Neutrophil (primary cell): Measurements from ENCODE around the gene MAPK8IP1.

ENCODE experiments used
- H3K27ac ChIP-seq: fragments of 200-600 bp; sonication (generic); 2 replicates; pipeline ENCODE4 v1.5.1; 2016; ENCODE audit warnings: mild to moderate bottlenecking, moderate library complexity
- H3K27me3 ChIP-seq: fragments of 200-600 bp; sonication (generic); 2 replicates; pipeline ENCODE4 v1.6.0; 2016; ENCODE audit warnings: mild to moderate bottlenecking
- H3K36me3 ChIP-seq: fragments of 200-600 bp; sonication (generic); 2 replicates; pipeline ENCODE4 v1.5.1; 2017
- H3K4me1 ChIP-seq, 2 experiments: fragments of 200-600 bp in 1 of 2; sonication (generic) in 1 of 2; 1 replicate in 1 of 2; 2 replicates in 1 of 2; pipeline versions ENCODE4 v1.5.1 to v1.6.1; 2013 to 2016; ENCODE audit warnings: low read depth in 1 of 2, low read length in 1 of 2, mild to moderate bottlenecking in 1 of 2, moderate library complexity in 1 of 2; ENCODE audit not compliant: control insufficient read depth in 1 of 2, insufficient read depth in 1 of 2
- H3K4me3 ChIP-seq, 2 experiments: fragments of 200-600 bp in 1 of 2; sonication (generic) in 1 of 2; 1 replicate in 1 of 2; 2 replicates in 1 of 2; pipeline ENCODE4 v1.5.1; 2013 to 2016; ENCODE audit warnings: low read depth in 1 of 2, low read length in 1 of 2, mild to moderate bottlenecking in 1 of 2, moderate library complexity in 1 of 2
- H3K9me3 ChIP-seq: fragments of 200-600 bp; sonication (generic); 2 replicates; pipeline ENCODE4 v1.5.1; 2016
- TF ChIP-seq, protein P1 (sequence below): fragments of 200-600 bp; sonication (generic); IDR thresholded peaks from 2 replicates; pipeline ENCODE4 v1.5.1; 2016; ENCODE audit warnings: antibody characterized with exemption

MAPK8IP1 gene

DNA sequence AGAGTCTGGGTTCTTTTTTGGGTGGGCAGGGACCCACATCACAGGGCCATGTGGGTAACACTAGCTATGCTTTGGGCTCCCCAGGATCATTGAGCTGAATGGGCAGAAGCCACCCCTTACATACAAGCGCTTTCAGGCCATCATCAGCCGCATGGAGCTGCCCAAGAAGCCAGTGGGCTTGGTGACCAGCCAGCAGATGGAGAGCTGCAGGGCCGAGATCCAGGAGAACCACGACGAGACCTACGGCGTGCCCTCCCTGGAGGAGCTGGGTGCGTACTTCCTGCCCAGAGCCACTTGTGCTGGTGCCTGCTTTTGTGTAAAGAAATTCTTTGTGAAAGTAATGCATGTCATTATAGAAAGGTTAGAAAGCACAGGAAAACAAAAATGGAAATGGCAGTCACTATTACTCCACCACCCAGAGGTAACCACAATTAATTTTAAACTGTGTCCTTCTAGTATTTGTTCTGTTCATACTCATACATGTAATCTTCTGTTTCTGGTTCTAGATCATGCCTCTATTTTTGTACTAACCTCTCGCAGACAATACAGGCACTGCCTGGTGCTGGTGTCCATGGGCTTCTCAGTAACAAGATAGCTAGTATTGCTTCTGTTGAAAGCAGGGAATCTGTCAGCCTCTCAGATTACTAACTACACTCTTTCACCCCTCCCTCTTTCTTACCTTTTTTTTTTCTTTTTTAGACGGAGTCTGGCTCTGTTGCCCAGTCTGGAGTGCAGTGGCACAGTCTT is 24.5 kb upstream of the MAPK8IP1 start:
- TF ChIP-seq, protein P1, sequence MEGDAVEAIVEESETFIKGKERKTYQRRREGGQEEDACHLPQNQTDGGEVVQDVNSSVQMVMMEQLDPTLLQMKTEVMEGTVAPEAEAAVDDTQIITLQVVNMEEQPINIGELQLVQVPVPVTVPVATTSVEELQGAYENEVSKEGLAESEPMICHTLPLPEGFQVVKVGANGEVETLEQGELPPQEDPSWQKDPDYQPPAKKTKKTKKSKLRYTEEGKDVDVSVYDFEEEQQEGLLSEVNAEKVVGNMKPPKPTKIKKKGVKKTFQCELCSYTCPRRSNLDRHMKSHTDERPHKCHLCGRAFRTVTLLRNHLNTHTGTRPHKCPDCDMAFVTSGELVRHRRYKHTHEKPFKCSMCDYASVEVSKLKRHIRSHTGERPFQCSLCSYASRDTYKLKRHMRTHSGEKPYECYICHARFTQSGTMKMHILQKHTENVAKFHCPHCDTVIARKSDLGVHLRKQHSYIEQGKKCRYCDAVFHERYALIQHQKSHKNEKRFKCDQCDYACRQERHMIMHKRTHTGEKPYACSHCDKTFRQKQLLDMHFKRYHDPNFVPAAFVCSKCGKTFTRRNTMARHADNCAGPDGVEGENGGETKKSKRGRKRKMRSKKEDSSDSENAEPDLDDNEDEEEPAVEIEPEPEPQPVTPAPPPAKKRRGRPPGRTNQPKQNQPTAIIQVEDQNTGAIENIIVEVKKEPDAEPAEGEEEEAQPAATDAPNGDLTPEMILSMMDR, result no peak
- no peaks in the 10 kb centered on the region for H3K9me3 ChIP-seq
- no peak overlapping the region for H3K27ac ChIP-seq
- no peaks in the 10 kb centered on the region for H3K27me3 ChIP-seq
- peaks cover 93% of the 10 kb centered on the region for H3K36me3 ChIP-seq
- peaks cover 0 to 2% of the 10 kb centered on the region in 2 experiments for H3K4me1 ChIP-seq
- H3K4me3 ChIP-seq, result no peak overlapping the region

DNA sequence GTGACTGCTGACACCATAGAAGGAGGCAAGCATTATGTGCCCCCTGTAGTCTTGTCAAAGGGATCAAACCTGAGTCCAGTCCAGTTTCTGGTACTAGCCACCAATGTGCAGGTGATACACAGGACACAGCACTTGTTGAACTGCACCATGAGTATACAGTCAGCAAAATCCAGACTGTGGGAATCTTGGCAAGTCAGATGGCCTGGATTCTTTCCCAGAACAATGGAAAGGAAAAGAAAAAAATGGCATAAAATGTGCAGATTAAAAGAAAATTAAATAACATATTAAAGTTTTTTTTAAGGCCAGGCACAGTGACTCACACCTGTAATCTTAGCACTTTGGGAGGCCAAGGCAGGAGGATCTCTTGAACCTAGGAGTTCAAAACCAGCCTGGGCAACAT is 21.4 kb upstream of the MAPK8IP1 start:
- H3K4me1 ChIP-seq, result no peaks in the 10 kb centered on the region
- H3K36me3 ChIP-seq, result peaks cover 95% of the 10 kb centered on the region
- H3K27ac ChIP-seq, result no peak overlapping the region
- TF ChIP-seq, protein P1, result no peak
- H3K4me3 ChIP-seq, result no peak overlapping the region
- H3K9me3 ChIP-seq, result no peaks in the 10 kb centered on the region
- H3K27me3 ChIP-seq, result no peaks in the 10 kb centered on the region

DNA sequence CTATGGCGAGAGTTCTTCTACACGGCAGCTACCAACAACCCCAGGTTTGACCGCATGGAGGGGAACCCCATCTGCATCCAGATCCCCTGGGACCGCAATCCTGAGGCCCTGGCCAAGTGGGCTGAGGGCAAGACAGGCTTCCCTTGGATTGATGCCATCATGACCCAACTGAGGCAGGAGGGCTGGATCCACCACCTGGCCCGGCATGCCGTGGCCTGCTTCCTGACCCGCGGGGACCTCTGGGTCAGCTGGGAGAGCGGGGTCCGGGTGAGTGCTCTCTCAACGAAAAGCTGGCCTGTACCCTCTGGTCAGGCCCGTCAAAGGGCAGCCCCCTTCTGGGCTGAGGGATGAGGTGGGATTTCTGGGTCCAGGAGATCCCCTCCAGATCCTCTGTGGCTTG is 15.9 kb upstream of the MAPK8IP1 start:
- H3K27ac ChIP-seq, result no peak overlapping the region
- H3K4me3 ChIP-seq, result no peak overlapping the region
- H3K36me3 ChIP-seq, result peaks cover 96% of the 10 kb centered on the region
- no peaks in the 10 kb centered on the region for H3K27me3 ChIP-seq
- no peaks in the 10 kb centered on the region for H3K4me1 ChIP-seq
- no peaks in the 10 kb centered on the region for H3K9me3 ChIP-seq
- TF ChIP-seq, protein P1, result no peak

DNA sequence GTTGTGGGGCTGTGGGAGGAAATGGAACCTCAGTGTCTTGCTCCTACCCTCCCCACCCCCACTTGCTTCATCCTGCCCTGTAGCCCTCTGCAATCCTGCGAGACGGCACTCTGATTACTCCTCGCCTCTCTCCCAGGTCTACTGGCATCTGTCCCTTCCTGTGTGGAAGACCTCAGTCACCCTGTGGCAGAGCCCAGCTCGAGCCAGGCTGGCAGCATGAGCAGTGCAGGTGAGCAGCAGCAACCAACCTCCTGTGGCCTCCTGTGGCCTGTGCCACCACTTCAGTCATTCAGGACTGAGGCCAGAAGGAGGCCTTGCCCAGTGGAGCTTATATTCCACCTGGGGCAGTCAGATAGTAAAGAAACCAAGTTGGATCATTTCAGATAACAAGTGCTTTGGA is 14.7 kb upstream of the MAPK8IP1 start:
- no peaks in the 10 kb centered on the region for H3K4me1 ChIP-seq
- H3K4me3 ChIP-seq, result no peak overlapping the region
- TF ChIP-seq, protein P1, result no peak
- no peaks in the 10 kb centered on the region for H3K9me3 ChIP-seq
- H3K36me3 ChIP-seq, result peaks cover 96% of the 10 kb centered on the region
- H3K27me3 ChIP-seq, result no peaks in the 10 kb centered on the region
- H3K27ac ChIP-seq, result no peak overlapping the region

DNA sequence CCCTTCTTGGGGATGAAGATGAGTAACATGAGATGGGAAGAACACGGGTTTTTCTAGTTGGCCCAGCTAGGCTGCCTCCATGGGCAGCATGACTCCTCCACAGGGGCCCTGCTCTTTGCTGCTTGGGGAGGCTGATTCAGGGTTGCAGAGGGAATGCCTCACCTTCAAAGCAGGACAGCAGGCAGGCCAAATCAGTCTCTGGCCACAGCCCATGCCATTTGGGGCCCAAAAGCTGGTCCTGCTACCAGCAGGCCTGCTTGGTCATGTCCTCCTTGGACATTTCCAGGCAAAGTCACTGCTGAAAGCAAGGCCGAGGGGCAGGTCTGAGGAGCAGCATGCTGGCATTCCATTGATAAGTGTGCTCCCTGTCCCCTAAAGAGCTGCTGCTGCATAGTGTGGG is 13.8 kb upstream of the MAPK8IP1 start:
- TF ChIP-seq, protein P1, result no peak
- no peaks in the 10 kb centered on the region for H3K27me3 ChIP-seq
- H3K9me3 ChIP-seq, result no peaks in the 10 kb centered on the region
- no peak overlapping the region for H3K4me3 ChIP-seq
- no peak overlapping the region for H3K27ac ChIP-seq
- H3K4me1 ChIP-seq, result no peaks in the 10 kb centered on the region
- peaks cover 96% of the 10 kb centered on the region for H3K36me3 ChIP-seq
